GM12874 (cell line): ENCODE measurements around the gene KRTAP10-5.

Experiments used
- CTCF ChIP-seq: IDR thresholded peaks from 2 replicates; pipeline ENCODE4 v1.5.1; 2011; ENCODE audit warnings: low read depth, mild to moderate bottlenecking, control low read depth, low read length, moderate library complexity; ENCODE audit not compliant: insufficient read depth

The KRTAP10-5 gene

GRCh38 chr21:44568667-44569556 lies 11.5 kb downstream of the KRTAP10-5 start:
- TF ChIP-seq CTCF, result no peak

GRCh38 chr21:44568261-44568660 lies 12.1 kb downstream of the KRTAP10-5 start:
- no peak for TF ChIP-seq CTCF

- no peak for TF ChIP-seq CTCF
Observed at GRCh38 chr21:44567481-44568171, 12.8 kb downstream of the KRTAP10-5 start.

GRCh38 chr21:44566403-44566802 lies 14.0 kb downstream of the KRTAP10-5 start:
- no peak for TF ChIP-seq CTCF

- no peak for TF ChIP-seq CTCF
Observed at GRCh38 chr21:44564886-44565598, 15.4 kb downstream of the KRTAP10-5 start.

GRCh38 chr21:44564099-44564498 lies 16.3 kb downstream of the KRTAP10-5 start:
- no peak for TF ChIP-seq CTCF

GRCh38 chr21:44558695-44559094 lies 21.7 kb downstream of the KRTAP10-5 start, which contains the start of gene KRTAP10-3:
Gene KRTAP10-3 (minus strand): TSS chr21:44558795. CDS start chr21:44558715, 80 bp downstream.
- no peak for TF ChIP-seq CTCF
